A549 (cell line): ENCODE data around the gene CREB3L1.

Experiments used
- CEBPB ChIP-seq, 2 experiments: fragments of >200 bp in 1 of 2; sonication (Bioruptor Twin) in 1 of 2; formaldehyde crosslinking in 1 of 2; IDR thresholded peaks; 2 replicates each; pipeline ENCODE4 v1.6.1; 2012 to 2016
- CHD2 ChIP-seq: fragments of 150-350 bp; IDR thresholded peaks from 2 replicates; pipeline ENCODE4 v1.6.1; 2014; ENCODE audit warnings: low read length; ENCODE audit not compliant: partially characterized antibody
- NR3C1 ChIP-seq: fragments of >200 bp; sonication (Bioruptor Twin); formaldehyde crosslinking; IDR thresholded peaks from 3 replicates; pipeline ENCODE4 v1.6.1; 2017
- POLR2A ChIP-seq: IDR thresholded peaks from 2 replicates; pipeline ENCODE4 v1.6.1; 2012; ENCODE audit warnings: mild to moderate bottlenecking, low read length
- SMC3 ChIP-seq: fragments of >200 bp; sonication (Bioruptor Twin); formaldehyde crosslinking; IDR thresholded peaks from 3 replicates; pipeline ENCODE4 v1.6.1; 2018; ENCODE audit warnings: inconsistent platforms
- TF ChIP-seq, protein P1 (sequence below): fragments of >200 bp; sonication (Bioruptor Twin); formaldehyde crosslinking; IDR thresholded peaks from 3 replicates; pipeline ENCODE4 v1.6.1; 2016
- TF ChIP-seq, protein P2 (sequence below): fragments of >200 bp; sonication (Bioruptor Twin); formaldehyde crosslinking; IDR thresholded peaks from 3 replicates; pipeline ENCODE4 v1.5.1; 2016
- TF ChIP-seq, protein P3 (sequence below): fragments of 200-600 bp; sonication (generic); IDR thresholded peaks from 2 replicates; pipeline ENCODE4 v1.6.1; 2016; ENCODE audit warnings: antibody characterized with exemption, mild to moderate bottlenecking, moderate library complexity

DNA sequence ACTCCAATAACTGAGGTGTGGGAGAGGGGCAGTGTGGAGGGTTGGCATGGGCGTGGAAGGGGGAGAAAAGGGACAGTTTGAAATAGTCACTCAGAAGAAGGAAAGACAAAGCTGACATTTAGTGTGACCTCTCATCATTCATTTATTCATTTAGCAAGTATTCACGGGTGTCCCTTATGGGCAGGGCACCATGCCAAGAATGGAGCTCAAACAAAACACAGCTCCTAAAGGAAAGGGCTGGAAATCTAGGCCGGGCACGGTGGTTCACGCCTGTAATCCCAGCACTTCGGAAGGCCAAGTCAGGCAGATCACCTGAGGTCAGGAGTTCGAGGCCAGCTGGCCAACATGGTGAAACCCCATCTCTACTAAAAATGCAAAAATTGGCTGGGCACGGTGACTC, 50.4 kb downstream of the CREB3L1 start:
- TF ChIP-seq, protein P1, sequence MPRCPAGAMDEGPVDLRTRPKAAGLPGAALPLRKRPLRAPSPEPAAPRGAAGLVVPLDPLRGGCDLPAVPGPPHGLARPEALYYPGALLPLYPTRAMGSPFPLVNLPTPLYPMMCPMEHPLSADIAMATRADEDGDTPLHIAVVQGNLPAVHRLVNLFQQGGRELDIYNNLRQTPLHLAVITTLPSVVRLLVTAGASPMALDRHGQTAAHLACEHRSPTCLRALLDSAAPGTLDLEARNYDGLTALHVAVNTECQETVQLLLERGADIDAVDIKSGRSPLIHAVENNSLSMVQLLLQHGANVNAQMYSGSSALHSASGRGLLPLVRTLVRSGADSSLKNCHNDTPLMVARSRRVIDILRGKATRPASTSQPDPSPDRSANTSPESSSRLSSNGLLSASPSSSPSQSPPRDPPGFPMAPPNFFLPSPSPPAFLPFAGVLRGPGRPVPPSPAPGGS: no peak
- TF ChIP-seq CHD2 (no peak), POLR2A (no peak), NR3C1 (no peak), SMC3 (no peak), CEBPB (IDR thresholded peaks at IDR 0.05) (no peak)
- TF ChIP-seq, protein P2, sequence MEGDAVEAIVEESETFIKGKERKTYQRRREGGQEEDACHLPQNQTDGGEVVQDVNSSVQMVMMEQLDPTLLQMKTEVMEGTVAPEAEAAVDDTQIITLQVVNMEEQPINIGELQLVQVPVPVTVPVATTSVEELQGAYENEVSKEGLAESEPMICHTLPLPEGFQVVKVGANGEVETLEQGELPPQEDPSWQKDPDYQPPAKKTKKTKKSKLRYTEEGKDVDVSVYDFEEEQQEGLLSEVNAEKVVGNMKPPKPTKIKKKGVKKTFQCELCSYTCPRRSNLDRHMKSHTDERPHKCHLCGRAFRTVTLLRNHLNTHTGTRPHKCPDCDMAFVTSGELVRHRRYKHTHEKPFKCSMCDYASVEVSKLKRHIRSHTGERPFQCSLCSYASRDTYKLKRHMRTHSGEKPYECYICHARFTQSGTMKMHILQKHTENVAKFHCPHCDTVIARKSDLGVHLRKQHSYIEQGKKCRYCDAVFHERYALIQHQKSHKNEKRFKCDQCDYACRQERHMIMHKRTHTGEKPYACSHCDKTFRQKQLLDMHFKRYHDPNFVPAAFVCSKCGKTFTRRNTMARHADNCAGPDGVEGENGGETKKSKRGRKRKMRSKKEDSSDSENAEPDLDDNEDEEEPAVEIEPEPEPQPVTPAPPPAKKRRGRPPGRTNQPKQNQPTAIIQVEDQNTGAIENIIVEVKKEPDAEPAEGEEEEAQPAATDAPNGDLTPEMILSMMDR: no peak
- TF ChIP-seq, protein P3, sequence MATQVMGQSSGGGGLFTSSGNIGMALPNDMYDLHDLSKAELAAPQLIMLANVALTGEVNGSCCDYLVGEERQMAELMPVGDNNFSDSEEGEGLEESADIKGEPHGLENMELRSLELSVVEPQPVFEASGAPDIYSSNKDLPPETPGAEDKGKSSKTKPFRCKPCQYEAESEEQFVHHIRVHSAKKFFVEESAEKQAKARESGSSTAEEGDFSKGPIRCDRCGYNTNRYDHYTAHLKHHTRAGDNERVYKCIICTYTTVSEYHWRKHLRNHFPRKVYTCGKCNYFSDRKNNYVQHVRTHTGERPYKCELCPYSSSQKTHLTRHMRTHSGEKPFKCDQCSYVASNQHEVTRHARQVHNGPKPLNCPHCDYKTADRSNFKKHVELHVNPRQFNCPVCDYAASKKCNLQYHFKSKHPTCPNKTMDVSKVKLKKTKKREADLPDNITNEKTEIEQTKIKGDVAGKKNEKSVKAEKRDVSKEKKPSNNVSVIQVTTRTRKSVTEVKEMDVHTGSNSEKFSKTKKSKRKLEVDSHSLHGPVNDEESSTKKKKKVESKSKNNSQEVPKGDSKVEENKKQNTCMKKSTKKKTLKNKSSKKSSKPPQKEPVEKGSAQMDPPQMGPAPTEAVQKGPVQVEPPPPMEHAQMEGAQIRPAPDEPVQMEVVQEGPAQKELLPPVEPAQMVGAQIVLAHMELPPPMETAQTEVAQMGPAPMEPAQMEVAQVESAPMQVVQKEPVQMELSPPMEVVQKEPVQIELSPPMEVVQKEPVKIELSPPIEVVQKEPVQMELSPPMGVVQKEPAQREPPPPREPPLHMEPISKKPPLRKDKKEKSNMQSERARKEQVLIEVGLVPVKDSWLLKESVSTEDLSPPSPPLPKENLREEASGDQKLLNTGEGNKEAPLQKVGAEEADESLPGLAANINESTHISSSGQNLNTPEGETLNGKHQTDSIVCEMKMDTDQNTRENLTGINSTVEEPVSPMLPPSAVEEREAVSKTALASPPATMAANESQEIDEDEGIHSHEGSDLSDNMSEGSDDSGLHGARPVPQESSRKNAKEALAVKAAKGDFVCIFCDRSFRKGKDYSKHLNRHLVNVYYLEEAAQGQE: no peak
